GM10248 (cell line): ENCODE results near the gene YDJC.
"Not testable (repeated sequence)": the region's sequence is repeated elsewhere in the genome, so short reads cannot be mapped to it uniquely, and the experiment has no call there.

Experiments
- CTCF ChIA-PET: fragments of 300-600 bp; sonication (Branson Sonifier 250); formaldehyde crosslinking; extraction: SDS; loops from one replicate; lab custom pipeline; 2021; ENCODE audit warnings: antibody characterized with exemption; lab: Yijun Ruan, JAX
- POLR2A ChIA-PET: fragments of 350-650 bp; sonication (Branson Sonifier 250); formaldehyde crosslinking; extraction: SDS; loops from one replicate; lab custom pipeline; 2020; ENCODE audit warnings: antibody characterized with exemption; lab: Yijun Ruan, JAX
- DNase-seq: peaks from one replicate; pipeline ENCODE4 v3.0.0; 2012; ENCODE audit errors: extremely low spot score
- TF ChIP-seq, protein P1 (sequence below): IDR thresholded peaks from 2 replicates; pipeline ENCODE4 v1.5.1; 2012; ENCODE audit warnings: mild to moderate bottlenecking, low read depth; ENCODE audit errors: extremely low read depth, missing control alignments, control extremely low read depth

YDJC gene

DNA sequence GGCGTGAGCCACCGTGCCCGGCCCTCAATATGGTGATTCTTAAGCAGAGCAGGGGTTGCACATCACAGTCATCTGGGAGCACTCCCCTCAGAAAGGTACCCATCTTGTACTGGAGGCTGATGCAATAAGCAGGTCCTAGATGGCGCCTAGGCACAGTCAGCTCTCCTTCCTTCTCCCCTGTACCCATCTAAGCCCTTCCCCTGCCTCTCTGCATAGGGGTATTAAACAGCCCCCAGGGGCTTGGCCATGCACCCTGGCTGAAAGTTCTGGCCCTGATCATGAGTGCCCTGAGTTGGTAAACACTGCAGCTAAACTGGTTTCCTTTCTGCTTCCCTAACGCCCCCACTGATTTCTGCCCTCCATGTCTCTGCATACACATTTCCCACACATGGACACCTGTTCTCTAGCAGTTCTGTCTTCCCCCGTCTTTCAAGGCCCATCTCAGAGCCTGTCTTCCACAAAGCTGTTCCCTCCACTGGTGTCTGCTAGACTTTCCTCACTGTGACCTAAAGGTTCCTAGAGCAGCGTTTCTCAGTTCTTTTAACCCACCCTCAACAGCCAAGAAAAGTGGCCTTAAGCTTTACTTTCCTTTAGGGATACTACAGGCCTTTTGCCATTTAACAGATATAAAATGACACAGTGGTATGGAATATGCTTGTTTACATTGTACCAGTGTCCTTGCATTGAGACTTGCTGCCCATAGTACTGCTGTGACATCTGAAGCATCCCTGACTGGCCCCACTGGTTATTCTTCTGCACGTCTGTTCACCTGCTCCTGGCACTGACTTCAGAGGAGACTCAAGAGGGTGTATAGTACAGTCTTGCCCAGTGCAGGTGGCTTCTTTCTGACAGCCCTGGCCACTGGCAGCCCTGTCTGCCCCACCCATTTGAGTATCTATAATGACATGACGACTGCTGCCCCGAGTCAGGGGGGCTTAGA is 46.8 kb downstream of the YDJC start:
- peak; percentile 22 for DNase-seq
- CTCF ChIA-PET, result interaction anchor here (1.1 to 2.7 kb wide), 4 partner anchors 9 to 59 kb away, joined by 3 to 12 read pairs (median 4); partner anchors contain the start of genes SDF2L1 and YDJC
- POLR2A ChIA-PET, result no interaction called here
- TF ChIP-seq, protein P1, sequence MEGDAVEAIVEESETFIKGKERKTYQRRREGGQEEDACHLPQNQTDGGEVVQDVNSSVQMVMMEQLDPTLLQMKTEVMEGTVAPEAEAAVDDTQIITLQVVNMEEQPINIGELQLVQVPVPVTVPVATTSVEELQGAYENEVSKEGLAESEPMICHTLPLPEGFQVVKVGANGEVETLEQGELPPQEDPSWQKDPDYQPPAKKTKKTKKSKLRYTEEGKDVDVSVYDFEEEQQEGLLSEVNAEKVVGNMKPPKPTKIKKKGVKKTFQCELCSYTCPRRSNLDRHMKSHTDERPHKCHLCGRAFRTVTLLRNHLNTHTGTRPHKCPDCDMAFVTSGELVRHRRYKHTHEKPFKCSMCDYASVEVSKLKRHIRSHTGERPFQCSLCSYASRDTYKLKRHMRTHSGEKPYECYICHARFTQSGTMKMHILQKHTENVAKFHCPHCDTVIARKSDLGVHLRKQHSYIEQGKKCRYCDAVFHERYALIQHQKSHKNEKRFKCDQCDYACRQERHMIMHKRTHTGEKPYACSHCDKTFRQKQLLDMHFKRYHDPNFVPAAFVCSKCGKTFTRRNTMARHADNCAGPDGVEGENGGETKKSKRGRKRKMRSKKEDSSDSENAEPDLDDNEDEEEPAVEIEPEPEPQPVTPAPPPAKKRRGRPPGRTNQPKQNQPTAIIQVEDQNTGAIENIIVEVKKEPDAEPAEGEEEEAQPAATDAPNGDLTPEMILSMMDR, result no peak

DNA sequence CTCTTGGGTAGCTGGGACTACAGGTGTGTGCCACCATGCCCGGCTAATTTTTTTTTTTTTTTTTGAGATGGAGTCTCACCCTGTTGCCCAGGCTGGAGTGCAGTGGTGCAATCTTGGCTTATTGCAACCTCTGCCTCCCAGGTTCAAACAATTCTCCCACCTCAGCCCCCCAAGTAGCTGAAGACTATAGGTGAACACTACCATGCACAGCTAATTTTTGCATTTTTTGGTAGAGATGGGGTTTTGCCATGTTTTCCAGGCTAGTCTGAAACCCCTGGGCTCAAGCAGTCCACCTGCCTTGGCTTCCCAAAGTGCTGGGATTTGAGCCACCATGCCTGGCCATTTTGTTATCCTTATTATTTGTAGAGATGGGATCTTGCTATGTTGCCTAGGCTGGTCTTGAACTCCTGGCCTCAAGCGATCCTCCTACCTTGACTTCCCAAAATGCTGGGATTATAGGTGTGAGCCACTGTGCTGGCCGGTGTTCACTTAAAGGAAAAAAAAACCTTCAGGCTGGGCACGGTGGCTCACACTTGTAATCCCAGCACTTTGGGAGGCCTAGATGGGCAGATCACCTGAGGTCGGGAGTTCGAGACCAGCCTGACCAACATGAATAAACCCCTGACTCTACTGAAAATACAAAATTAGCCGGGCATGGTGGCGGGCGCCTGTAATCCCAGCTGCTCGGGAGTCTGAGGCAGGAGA is 48.7 kb downstream of the YDJC start:
- not testable (repeated sequence) for DNase-seq
- POLR2A ChIA-PET, result interaction anchor here (0.7 kb wide), 1 partner anchor 49 kb away, joined by 5 read pairs; no protein-coding TSS in a partner anchor
- CTCF ChIA-PET, result interaction anchor here (1.2 to 2.7 kb wide), 2 partner anchors 23 to 49 kb away, joined by 3 to 12 read pairs; partner anchors contain the start of gene YDJC

DNA sequence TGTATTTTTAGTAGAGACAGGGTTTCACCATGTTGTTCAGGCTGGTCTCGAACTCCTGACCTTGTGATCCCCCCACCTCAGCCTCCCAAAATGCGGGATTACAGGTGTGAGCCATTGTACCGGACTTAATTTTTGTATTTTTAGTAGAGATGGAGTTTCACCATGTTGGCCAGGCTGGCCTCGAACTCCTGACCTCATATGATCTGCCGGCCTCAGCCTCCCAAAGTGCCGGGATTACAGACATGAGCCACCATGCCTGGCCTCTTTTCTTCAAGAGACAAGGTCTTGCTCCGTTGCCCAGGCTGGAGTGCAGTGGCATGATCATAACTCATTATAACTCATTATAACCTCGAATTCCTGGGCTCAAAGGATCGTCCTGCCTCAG is 49.2 kb downstream of the YDJC start:
- CTCF ChIA-PET, result interaction anchor here (1.2 to 2.7 kb wide), 2 partner anchors 23 to 49 kb away, joined by 3 to 12 read pairs; partner anchors contain the start of gene YDJC
- POLR2A ChIA-PET, DNase-seq: not testable (repeated sequence)

DNA sequence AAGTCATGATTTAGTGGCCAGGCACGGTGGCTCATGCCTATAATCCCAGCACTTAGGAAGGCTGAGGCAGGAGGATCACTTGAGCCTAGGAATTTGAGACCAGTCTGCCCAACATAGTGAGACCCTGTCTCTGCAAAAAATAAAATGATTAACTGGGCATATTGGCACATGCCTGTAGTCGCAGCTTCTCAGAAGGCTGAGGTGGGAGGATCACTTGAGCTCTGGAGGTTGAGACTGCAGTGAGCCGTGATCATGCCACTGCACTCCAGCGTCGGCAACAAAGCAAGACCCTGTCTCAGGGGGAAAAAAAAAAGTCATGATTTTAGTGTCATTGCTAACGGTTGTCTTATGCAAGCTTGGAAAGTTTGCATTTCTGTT is 50.4 kb downstream of the YDJC start:
- TF ChIP-seq, protein P1, result no peak
- ChIA-PET POLR2A (interaction anchor here (0.8 to 1.0 kb wide), 2 partner anchors 8 to 11 kb away, joined by 3 to 5 read pairs; no protein-coding TSS in a partner anchor), CTCF (interaction anchor here (0.9 kb wide), 1 partner anchor 64 kb away, joined by 3 read pairs; no protein-coding TSS in a partner anchor)
- no peak for DNase-seq
